Activated CD4-positive, alpha-beta memory T cell treated with anti-CD3 and anti-CD28 coated beads, Interleukin-2, amount 10 ng/mL, durations not matched to agents 7 days and 5 days (primary cell): ENCODE results near the gene CAPZA1. TPM values are rescaled to one million over a fixed set of nuclear protein-coding genes. Genes with fewer than 3 reads are reported as not detected.
"Not testable (repeated sequence)": the region's sequence is repeated elsewhere in the genome, so short reads cannot be mapped to it uniquely, and the experiment has no call there.

Experiments
- CTCF ChIA-PET: fragments of 350-600 bp; sonication (Branson Sonifier 250); formaldehyde crosslinking; loops from one replicate; lab custom pipeline; 2021; ENCODE audit warnings: antibody characterized with exemption, inconsistent platforms; lab: Charles Lee
- POLR2A ChIA-PET: fragments of 350-600 bp; sonication (Branson Sonifier 250); formaldehyde crosslinking; loops from one replicate; lab custom pipeline; 2021; ENCODE audit warnings: antibody characterized with exemption; lab: Charles Lee
- DNase-seq: peaks from one replicate; pipeline ENCODE4 v3.0.0-alpha.2; 2020
- H3K27ac Mint-ChIP-seq: one replicate; pipeline ENCODE4 v1.8.0; 2021; ENCODE audit warnings: mild to moderate bottlenecking, mixed read lengths
- H3K27me3 Mint-ChIP-seq: one replicate; pipeline ENCODE4 v1.8.0; 2021; ENCODE audit warnings: mixed read lengths
- H3K36me3 Mint-ChIP-seq: one replicate; pipeline ENCODE4 v1.8.0; 2021; ENCODE audit warnings: low read depth, mixed read lengths
- H3K4me1 Mint-ChIP-seq: one replicate; pipeline ENCODE4 v1.8.0; 2021; ENCODE audit warnings: mixed read lengths
- H3K4me3 Mint-ChIP-seq: one replicate; pipeline ENCODE4 v1.8.0; 2021; ENCODE audit warnings: mild to moderate bottlenecking, mixed read lengths
- H3K9me3 Mint-ChIP-seq: one replicate; pipeline ENCODE4 v1.8.0; 2021; ENCODE audit warnings: mixed read lengths
- total RNA-seq, 2 experiments: library from RNA; stranded (reverse); gene quantifications; one replicate each; pipeline ENCODE4 v1.2.3, GENCODE V29; 2021

CAPZA1 gene
- total RNA-seq, 2 experiments from 2014 or later, result 340 to 342 TPM

- Mint-ChIP-seq H3K27me3 (no peaks in the 10 kb centered on the region), H3K4me1 (peaks cover 72% of the 10 kb centered on the region), H3K27ac (no peak overlapping the region), H3K36me3 (peaks cover 63% of the 10 kb centered on the region), H3K9me3 (no peaks in the 10 kb centered on the region), H3K4me3 (no peak overlapping the region)
- ChIA-PET POLR2A (interaction anchor here (1.0 to 5.1 kb wide), 2 partner anchors 13 to 42 kb away, joined by 3 to 76 read pairs; partner anchors contain the start of genes CAPZA1 and ST7L), CTCF (no interaction called here)
- no peak for DNase-seq
Measured at GRCh38 chr1:112633628-112634027, 14.0 kb downstream of the CAPZA1 start.

GRCh38 chr1:112634367-112634766 is 14.7 kb downstream of the CAPZA1 start:
- Mint-ChIP-seq H3K4me1 (peaks cover 69% of the 10 kb centered on the region), H3K36me3 (peaks cover 57% of the 10 kb centered on the region), H3K27ac (no peak overlapping the region), H3K9me3 (no peaks in the 10 kb centered on the region), H3K27me3 (no peaks in the 10 kb centered on the region), H3K4me3 (no peak overlapping the region)
- POLR2A ChIA-PET, result interaction anchor here (5.1 kb wide), 1 partner anchor 14 kb away, joined by 76 read pairs; the partner anchor contains the start of genes CAPZA1 and ST7L
- CTCF ChIA-PET, result interaction anchor here (0.6 to 1.8 kb wide), 2 partner anchors 12 to 208 kb away, joined by 3 to 6 read pairs; no protein-coding TSS in a partner anchor
- no peak for DNase-seq

GRCh38 chr1:112636056-112636455 is 16.4 kb downstream of the CAPZA1 start:
- ChIA-PET POLR2A (interaction anchor here (1.2 to 5.1 kb wide), 6 partner anchors 9 to 38 kb away, joined by 3 to 76 read pairs (median 6); partner anchors contain the start of genes CAPZA1, MOV10 and ST7L), CTCF (interaction anchor here (0.6 to 2.3 kb wide), 6 partner anchors 14 to 134 kb away, joined by 3 to 9 read pairs (median 7); partner anchors contain the start of gene MOV10)
- Mint-ChIP-seq H3K27ac (peak overlapping the region; percentile 40), H3K4me1 (peaks cover 59% of the 10 kb centered on the region), H3K9me3 (no peaks in the 10 kb centered on the region), H3K36me3 (peaks cover 42% of the 10 kb centered on the region), H3K4me3 (peak overlapping the region; percentile 21), H3K27me3 (no peaks in the 10 kb centered on the region)
- no peak for DNase-seq

GRCh38 chr1:112636597-112637253 is 17.1 kb downstream of the CAPZA1 start:
- Mint-ChIP-seq H3K36me3 (peaks cover 36% of the 10 kb centered on the region), H3K4me3 (no peak overlapping the region), H3K27me3 (no peaks in the 10 kb centered on the region), H3K4me1 (peaks cover 55% of the 10 kb centered on the region), H3K27ac (peak overlapping the region; percentile 51), H3K9me3 (no peaks in the 10 kb centered on the region)
- DNase-seq, result no peak
- POLR2A ChIA-PET, result interaction anchor here (0.6 to 5.1 kb wide), 8 partner anchors 8 to 37 kb away, joined by 3 to 76 read pairs (median 4); partner anchors contain the start of genes CAPZA1, MOV10 and ST7L
- CTCF ChIA-PET, result interaction anchor here (0.5 to 2.3 kb wide), 8 partner anchors 11 to 135 kb away, joined by 3 to 9 read pairs (median 6); partner anchors contain the start of gene MOV10

GRCh38 chr1:112637254-112638109 is 17.9 kb downstream of the CAPZA1 start:
- peaks cover 36% of the 10 kb centered on the region for H3K36me3 Mint-ChIP-seq
- H3K4me3 Mint-ChIP-seq, result no peak overlapping the region
- no peaks in the 10 kb centered on the region for H3K27me3 Mint-ChIP-seq
- CTCF ChIA-PET, result interaction anchor here (1.1 to 2.3 kb wide), 4 partner anchors 15 to 136 kb away, joined by 3 to 9 read pairs (median 7); partner anchors contain the start of gene MOV10
- H3K9me3 Mint-ChIP-seq, result no peaks in the 10 kb centered on the region
- DNase-seq, result no peak
- H3K4me1 Mint-ChIP-seq, result peaks cover 53% of the 10 kb centered on the region
- POLR2A ChIA-PET, result interaction anchor here (0.6 to 5.1 kb wide), 10 partner anchors 7 to 36 kb away, joined by 3 to 76 read pairs (median 4); partner anchors contain the start of genes CAPZA1, MOV10 and ST7L
- no peak overlapping the region for H3K27ac Mint-ChIP-seq

- H3K4me3 Mint-ChIP-seq, result no peak overlapping the region
- no peaks in the 10 kb centered on the region for H3K9me3 Mint-ChIP-seq
- no peak for DNase-seq
- H3K27ac Mint-ChIP-seq, result no peak overlapping the region
- CTCF ChIA-PET, result interaction anchor here (1.5 kb wide), 1 partner anchor 14 kb away, joined by 6 read pairs; no protein-coding TSS in a partner anchor
- POLR2A ChIA-PET, result interaction anchor here (0.7 to 5.1 kb wide), 6 partner anchors 10 to 36 kb away, joined by 3 to 76 read pairs (median 4); partner anchors contain the start of genes CAPZA1, MOV10 and ST7L
- H3K27me3 Mint-ChIP-seq, result no peaks in the 10 kb centered on the region
- H3K4me1 Mint-ChIP-seq, result peaks cover 51% of the 10 kb centered on the region
- peaks cover 34% of the 10 kb centered on the region for H3K36me3 Mint-ChIP-seq
Measured at GRCh38 chr1:112638110-112638428, 18.4 kb downstream of the CAPZA1 start.

GRCh38 chr1:112640437-112640836 is 20.8 kb downstream of the CAPZA1 start:
- DNase-seq, H3K4me3 Mint-ChIP-seq, H3K27me3 Mint-ChIP-seq, POLR2A ChIA-PET, H3K27ac Mint-ChIP-seq, CTCF ChIA-PET, H3K9me3 Mint-ChIP-seq: not testable (repeated sequence)
- peaks cover 39% of the 10 kb centered on the region for H3K4me1 Mint-ChIP-seq
- H3K36me3 Mint-ChIP-seq, result peaks cover 29% of the 10 kb centered on the region

GRCh38 chr1:112643080-112643479 is 23.4 kb downstream of the CAPZA1 start:
- ChIA-PET CTCF (no interaction called here), POLR2A (no interaction called here)
- Mint-ChIP-seq H3K9me3 (no peaks in the 10 kb centered on the region), H3K36me3 (peaks cover 40% of the 10 kb centered on the region), H3K27me3 (no peaks in the 10 kb centered on the region), H3K27ac (no peak overlapping the region), H3K4me1 (peaks cover 31% of the 10 kb centered on the region), H3K4me3 (no peak overlapping the region)
- no peak for DNase-seq

GRCh38 chr1:112646225-112646624 is 26.6 kb downstream of the CAPZA1 start:
- ChIA-PET CTCF (interaction anchor here (0.6 to 1.6 kb wide), 4 partner anchors 16 to 481 kb away, joined by 3 to 5 read pairs (median 5); partner anchors contain the start of gene MOV10), POLR2A (no interaction called here)
- DNase-seq, result no peak
- peaks cover 65% of the 10 kb centered on the region for H3K36me3 Mint-ChIP-seq
- no peaks in the 10 kb centered on the region for H3K27me3 Mint-ChIP-seq
- no peaks in the 10 kb centered on the region for H3K9me3 Mint-ChIP-seq
- no peak overlapping the region for H3K4me3 Mint-ChIP-seq
- no peak overlapping the region for H3K27ac Mint-ChIP-seq
- peaks cover 38% of the 10 kb centered on the region for H3K4me1 Mint-ChIP-seq

- Mint-ChIP-seq H3K27ac (no peak overlapping the region), H3K27me3 (no peaks in the 10 kb centered on the region), H3K4me3 (no peak overlapping the region), H3K4me1 (peaks cover 28% of the 10 kb centered on the region), H3K36me3 (peaks cover 64% of the 10 kb centered on the region), H3K9me3 (no peaks in the 10 kb centered on the region)
- ChIA-PET POLR2A (interaction anchor here (0.8 to 1.7 kb wide), 4 partner anchors 10 to 33 kb away, joined by 3 to 9 read pairs (median 4); no protein-coding TSS in a partner anchor), CTCF (interaction anchor here (1.0 to 1.5 kb wide), 2 partner anchors 14 to 22 kb away, joined by 3 read pairs; no protein-coding TSS in a partner anchor)
- no peak for DNase-seq
Measured at GRCh38 chr1:112651205-112651604, 31.6 kb downstream of the CAPZA1 start.

GRCh38 chr1:112665857-112666256 is 46.2 kb downstream of the CAPZA1 start:
- POLR2A ChIA-PET, result interaction anchor here (1.0 to 5.9 kb wide), 2 partner anchors 8 to 14 kb away, joined by 3 to 49 read pairs; partner anchors contain the start of gene MOV10
- Mint-ChIP-seq H3K36me3 (peaks cover 90% of the 10 kb centered on the region), H3K4me1 (peaks cover 38% of the 10 kb centered on the region), H3K4me3 (no peak overlapping the region), H3K27ac (no peak overlapping the region), H3K9me3 (no peaks in the 10 kb centered on the region), H3K27me3 (no peaks in the 10 kb centered on the region)
- DNase-seq, result no peak
- CTCF ChIA-PET, result interaction anchor here (0.7 kb wide), 1 partner anchor 9 kb away, joined by 3 read pairs; the partner anchor contains the start of gene MOV10

GRCh38 chr1:112666946-112667345 is 47.3 kb downstream of the CAPZA1 start:
- H3K27ac Mint-ChIP-seq, result peak overlapping the region; percentile 62
- H3K36me3 Mint-ChIP-seq, result peaks cover 90% of the 10 kb centered on the region
- POLR2A ChIA-PET, result interaction anchor here (2.7 kb wide), 1 partner anchor 48 kb away, joined by 24 read pairs; the partner anchor contains the start of genes CAPZA1 and ST7L
- H3K27me3 Mint-ChIP-seq, result no peaks in the 10 kb centered on the region
- H3K4me1 Mint-ChIP-seq, result peaks cover 38% of the 10 kb centered on the region
- CTCF ChIA-PET, result no interaction called here
- H3K4me3 Mint-ChIP-seq, result no peak overlapping the region
- H3K9me3 Mint-ChIP-seq, result no peaks in the 10 kb centered on the region
- DNase-seq, result no peak
